Natural killer cell (primary cell): ENCODE results near the gene PTPRB. TPM values are rescaled to one million over a fixed set of nuclear protein-coding genes. Genes with fewer than 3 reads are reported as not detected.

ENCODE experiments used
- ATAC-seq, 3 donors: fragments of 150-1000 bp in 2 of 3; fragments of 200-7000 bp in 1 of 3; cut with Tn5 transposase; 1 replicate in 1 of 3; 2 replicates in 2 of 3; pipeline ENCODE4 v1.10.0; 2021; ENCODE audit warnings: mild to moderate bottlenecking in 2 of 3, moderate library complexity in 2 of 3
- DNase-seq, 2 donors: peaks; one replicate each; pipeline versions ENCODE4 v3.0.0 to v3.0.0-alpha.2; 2013 to 2021; ENCODE audit warnings: mixed read lengths in 1 of 2
- H3K27ac ChIP-seq: one replicate; pipeline ENCODE4 v1.5.1; 2013; ENCODE audit warnings: mild to moderate bottlenecking, low read length
- H3K27me3 ChIP-seq: one replicate; pipeline ENCODE4 v1.6.1; 2013; ENCODE audit warnings: low read length; ENCODE audit not compliant: control insufficient read depth, insufficient read depth
- H3K36me3 ChIP-seq: one replicate; pipeline ENCODE4 v1.6.1; 2013; ENCODE audit warnings: low read length; ENCODE audit not compliant: control insufficient read depth, insufficient read depth
- H3K4me1 ChIP-seq: one replicate; pipeline ENCODE4 v1.6.1; 2013; ENCODE audit warnings: low read length; ENCODE audit not compliant: control insufficient read depth, insufficient read depth
- H3K4me3 ChIP-seq: one replicate; pipeline ENCODE4 v1.5.1; 2013; ENCODE audit warnings: low read length
- H3K9me3 ChIP-seq: one replicate; pipeline ENCODE4 v1.6.1; 2013; ENCODE audit warnings: low read length; ENCODE audit not compliant: control insufficient read depth, insufficient read depth
- H3K27ac Mint-ChIP-seq, 2 donors: one replicate each; pipeline ENCODE4 v1.8.0; 2022; ENCODE audit warnings: mild to moderate bottlenecking in 2 of 2, mixed read lengths in 2 of 2, moderate library complexity in 1 of 2
- H3K27me3 Mint-ChIP-seq, 2 donors: one replicate each; pipeline ENCODE4 v1.8.0; 2022; ENCODE audit warnings: low read depth in 2 of 2, mixed read lengths in 2 of 2
- H3K36me3 Mint-ChIP-seq: one replicate; pipeline ENCODE4 v1.8.0; 2022; ENCODE audit warnings: mixed read lengths
- H3K4me1 Mint-ChIP-seq, 2 donors: one replicate each; pipeline ENCODE4 v1.8.0; 2022; ENCODE audit warnings: mixed read lengths in 2 of 2
- H3K4me3 Mint-ChIP-seq: one replicate; pipeline ENCODE4 v1.8.0; 2022; ENCODE audit warnings: mild to moderate bottlenecking, moderate library complexity, mixed read lengths
- H3K9me3 Mint-ChIP-seq, 2 donors: one replicate each; pipeline ENCODE4 v1.8.0; 2022; ENCODE audit warnings: mixed read lengths in 2 of 2
- CTCF ChIP-seq: fragments of 200-600 bp; IDR thresholded peaks from one replicate; pipeline ENCODE4 v1.8.0; 2022; ENCODE audit warnings: antibody characterized with exemption
- whole genome bisulfite sequencing: methylation state at CpG from one replicate; pipeline ENCODE4 v1.1.7; 2013; ENCODE audit warnings: missing lambda C conversion rate; ENCODE audit not compliant: insufficient coverage; 5-methylcytosine and 5-hydroxymethylcytosine counted together
- intact Hi-C: fragments of 100-400 bp; cut with micrococcal nuclease; formaldehyde crosslinking; loops from one replicate; pipeline ENCODE4 v1.14.2; 2022
- total RNA-seq, 4 donors: library from RNA; stranded (reverse); fragments of 120-200 nt in 1 of 4; gene quantifications; one replicate each; pipeline versions ENCODE4 v1.2.3 to v1.2.4, GENCODE V29; 2013 to 2022

PTPRB gene
- total RNA-seq, 3 donors from 2014 or later (not counting 1 experiment from before 2014, with no cell fraction given) = 2.3 to 7.8 (median 5.5) TPM

DNA sequence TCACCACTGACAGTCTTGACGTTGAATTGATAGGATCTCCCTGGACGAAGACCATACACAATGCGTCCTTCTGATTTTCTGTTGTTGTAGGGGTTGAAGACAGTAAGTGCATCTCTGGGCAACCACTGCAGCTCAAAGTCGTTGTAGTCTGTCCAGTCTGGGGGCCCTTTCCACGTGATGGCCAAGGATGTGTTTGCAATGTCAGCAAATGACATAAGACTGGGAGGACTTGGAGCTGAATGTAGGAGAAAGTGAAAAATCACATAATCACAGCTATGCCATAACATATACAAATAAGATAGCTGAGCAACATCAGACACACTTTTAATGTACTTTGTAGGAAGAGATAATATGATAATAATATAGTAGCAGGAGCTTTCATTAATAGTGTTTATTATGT, 77.8 kb downstream of the PTPRB start:
- ATAC-seq = no peak
- H3K36me3 Mint-ChIP-seq = no peaks in the 10 kb centered on the region
- 91% methylated on average over 5 of the region's 5 CpGs for WGBS
- no peak overlapping the region for H3K27ac Mint-ChIP-seq
- no peaks in the 10 kb centered on the region for H3K9me3 Mint-ChIP-seq
- H3K4me3 Mint-ChIP-seq = no peak overlapping the region
- H3K27ac ChIP-seq = no peak overlapping the region
- H3K27me3 ChIP-seq = peaks cover 3% of the 10 kb centered on the region
- H3K4me3 ChIP-seq = no peak overlapping the region
- TF ChIP-seq CTCF = no peak
- no peaks in the 10 kb centered on the region for H3K4me1 Mint-ChIP-seq
- H3K27me3 Mint-ChIP-seq = no peaks in the 10 kb centered on the region
- no peak for DNase-seq
- intact Hi-C loops = no loop called here
- no peaks in the 10 kb centered on the region for H3K9me3 ChIP-seq
- no peaks in the 10 kb centered on the region for H3K4me1 ChIP-seq
- H3K36me3 ChIP-seq = no peaks in the 10 kb centered on the region

GRCh38 chr12:70557583-70558191, 79.5 kb downstream of the PTPRB start:
- H3K36me3 ChIP-seq = no peaks in the 10 kb centered on the region
- H3K9me3 Mint-ChIP-seq = no peaks in the 10 kb centered on the region

DNA sequence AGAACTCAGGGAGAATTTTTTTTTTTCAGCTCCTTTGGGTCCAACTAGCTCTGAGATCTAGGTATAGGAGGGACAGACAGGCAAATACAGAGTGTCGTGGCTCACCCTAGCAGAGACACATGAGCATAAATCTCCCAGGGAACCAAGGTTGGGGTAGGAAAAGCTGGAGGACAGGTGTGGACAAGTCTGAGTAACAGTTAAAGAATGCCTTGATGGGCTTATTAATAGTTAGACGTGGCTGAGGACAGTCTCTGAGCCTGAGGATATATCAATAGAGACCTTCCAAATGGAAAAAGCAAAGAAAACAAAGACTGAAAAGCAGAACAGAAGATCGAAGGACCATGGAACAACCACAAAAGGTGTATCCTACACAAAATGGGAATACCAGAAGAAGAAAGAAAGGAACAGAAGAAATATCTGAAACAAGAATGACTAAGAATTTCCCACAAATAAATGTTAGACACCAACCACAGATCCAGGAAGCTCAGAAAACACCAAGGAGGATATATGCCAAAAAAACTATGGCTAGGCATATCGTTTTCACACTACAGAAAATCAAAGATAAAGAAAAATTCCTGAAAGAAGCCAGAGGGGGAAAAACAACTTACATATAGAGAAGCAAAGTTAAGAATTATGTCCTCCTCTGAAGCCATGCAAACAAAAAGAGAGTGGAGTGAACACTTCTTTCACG, 80.9 kb downstream of the PTPRB start:
- Histone ChIP-seq H3K4me3 (no peak overlapping the region), H3K27me3 (peaks cover 3% of the 10 kb centered on the region), H3K27ac (no peak overlapping the region), H3K36me3 (no peaks in the 10 kb centered on the region), H3K9me3 (no peaks in the 10 kb centered on the region), H3K4me1 (no peaks in the 10 kb centered on the region)
- Mint-ChIP-seq H3K27me3 (no peaks in the 10 kb centered on the region), H3K27ac (no peak overlapping the region), H3K9me3 (no peaks in the 10 kb centered on the region), H3K4me1 (no peaks in the 10 kb centered on the region), H3K4me3 (no peak overlapping the region), H3K36me3 (no peaks in the 10 kb centered on the region)
- intact Hi-C loops = no loop called here
- 82% methylated on average over 4 of the region's 5 CpGs for WGBS
- TF ChIP-seq CTCF = no peak
- no peak for DNase-seq
- ATAC-seq = no peak

More at GRCh38 chr12:70557583-70558191, 79.5 kb downstream of the PTPRB start:
- no peaks in the 10 kb centered on the region for H3K4me1 ChIP-seq
- H3K4me3 ChIP-seq = no peak overlapping the region
- Mint-ChIP-seq H3K4me1 (no peaks in the 10 kb centered on the region), H3K36me3 (no peaks in the 10 kb centered on the region), H3K27ac (no peak overlapping the region), H3K27me3 (no peaks in the 10 kb centered on the region), H3K4me3 (no peak overlapping the region)
- 92% methylated on average over 4 of the region's 4 CpGs for WGBS
- DNase-seq (no peak), ATAC-seq (no peak)
- no peak for TF ChIP-seq CTCF
- H3K27ac ChIP-seq = no peak overlapping the region
- peaks cover 3% of the 10 kb centered on the region for H3K27me3 ChIP-seq
- H3K9me3 ChIP-seq = no peaks in the 10 kb centered on the region
- intact Hi-C loops = no loop called here
